ENCODE measurements around the gene NDUFAB1.

The NDUFAB1 gene

DNA sequence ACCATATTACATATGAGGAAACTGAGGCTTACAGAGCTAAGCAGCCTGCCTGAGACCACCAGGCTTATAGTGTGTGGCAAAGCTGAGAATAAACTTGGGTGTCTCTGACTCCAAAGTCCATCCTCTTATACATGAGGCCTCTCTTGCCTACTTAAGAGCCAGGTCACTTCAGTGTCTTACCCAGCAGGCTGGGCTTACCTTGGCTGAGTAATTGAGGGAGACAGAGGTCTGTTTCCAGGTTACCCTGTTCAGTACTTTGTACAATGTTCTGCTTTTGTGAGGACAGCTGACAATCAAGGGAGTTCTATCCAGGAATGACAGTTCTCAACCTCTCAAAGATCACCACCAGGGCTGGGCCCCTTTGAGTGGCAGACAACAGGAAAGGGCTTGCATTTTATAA lies 14.4 kb downstream of the NDUFAB1 start:
- no peak overlapping the region for H3K4me3 ChIP-seq (ENCODE audit: low read length)
- DNase-seq (ENCODE audit: low read depth): no peak
- TF ChIP-seq, protein P1, sequence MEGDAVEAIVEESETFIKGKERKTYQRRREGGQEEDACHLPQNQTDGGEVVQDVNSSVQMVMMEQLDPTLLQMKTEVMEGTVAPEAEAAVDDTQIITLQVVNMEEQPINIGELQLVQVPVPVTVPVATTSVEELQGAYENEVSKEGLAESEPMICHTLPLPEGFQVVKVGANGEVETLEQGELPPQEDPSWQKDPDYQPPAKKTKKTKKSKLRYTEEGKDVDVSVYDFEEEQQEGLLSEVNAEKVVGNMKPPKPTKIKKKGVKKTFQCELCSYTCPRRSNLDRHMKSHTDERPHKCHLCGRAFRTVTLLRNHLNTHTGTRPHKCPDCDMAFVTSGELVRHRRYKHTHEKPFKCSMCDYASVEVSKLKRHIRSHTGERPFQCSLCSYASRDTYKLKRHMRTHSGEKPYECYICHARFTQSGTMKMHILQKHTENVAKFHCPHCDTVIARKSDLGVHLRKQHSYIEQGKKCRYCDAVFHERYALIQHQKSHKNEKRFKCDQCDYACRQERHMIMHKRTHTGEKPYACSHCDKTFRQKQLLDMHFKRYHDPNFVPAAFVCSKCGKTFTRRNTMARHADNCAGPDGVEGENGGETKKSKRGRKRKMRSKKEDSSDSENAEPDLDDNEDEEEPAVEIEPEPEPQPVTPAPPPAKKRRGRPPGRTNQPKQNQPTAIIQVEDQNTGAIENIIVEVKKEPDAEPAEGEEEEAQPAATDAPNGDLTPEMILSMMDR (conservative IDR thresholded peaks at IDR 0.05; ENCODE audit: low read depth, low read length): no peak

DNA sequence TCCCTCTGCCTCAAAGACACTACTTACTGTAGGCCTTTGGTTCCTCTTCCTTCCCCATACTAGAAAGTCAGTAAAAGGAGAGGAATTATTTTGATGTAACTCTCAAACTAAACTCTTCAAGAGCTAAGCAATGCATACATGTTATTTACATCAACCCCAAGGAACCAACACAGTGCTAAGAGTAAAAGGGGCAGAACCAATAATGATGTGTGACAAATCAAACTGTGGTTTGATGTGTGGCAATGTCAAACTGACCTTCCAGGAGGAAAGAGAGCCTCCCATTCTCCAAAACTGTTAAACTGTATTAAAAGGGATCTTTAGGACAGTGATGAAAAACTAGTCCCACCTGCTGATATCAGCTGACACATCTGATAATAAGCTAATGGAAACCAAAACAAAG lies 15.7 kb downstream of the NDUFAB1 start:
- H3K4me3 ChIP-seq (ENCODE audit: low read length): no peak overlapping the region
- DNase-seq (ENCODE audit: low read depth): no peak
- TF ChIP-seq, protein P1 (conservative IDR thresholded peaks at IDR 0.05; ENCODE audit: low read depth, low read length): no peak

DNA sequence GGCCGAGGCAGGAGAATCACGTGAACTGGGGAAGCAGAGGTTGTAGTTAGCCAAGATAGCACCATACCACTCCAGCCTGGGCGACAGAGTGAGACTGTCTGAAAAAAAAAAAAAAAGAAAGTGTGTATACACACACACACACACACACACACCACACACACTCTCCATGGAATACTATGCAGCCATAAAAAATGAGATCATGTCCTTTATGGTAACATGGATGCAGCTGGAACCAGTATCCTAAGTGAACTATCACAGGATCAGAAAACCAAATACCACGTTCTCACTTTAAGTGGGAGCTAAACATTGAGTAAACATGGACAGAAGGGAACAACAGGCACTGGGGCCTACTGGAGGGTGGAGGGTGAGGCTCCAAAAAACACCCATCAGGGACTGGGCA lies 16.7 kb downstream of the NDUFAB1 start:
- H3K4me3 ChIP-seq (ENCODE audit: low read length): no peak overlapping the region
- TF ChIP-seq, protein P1 (conservative IDR thresholded peaks at IDR 0.05; ENCODE audit: low read depth, low read length): no peak
- DNase-seq (ENCODE audit: low read depth): no peak

DNA sequence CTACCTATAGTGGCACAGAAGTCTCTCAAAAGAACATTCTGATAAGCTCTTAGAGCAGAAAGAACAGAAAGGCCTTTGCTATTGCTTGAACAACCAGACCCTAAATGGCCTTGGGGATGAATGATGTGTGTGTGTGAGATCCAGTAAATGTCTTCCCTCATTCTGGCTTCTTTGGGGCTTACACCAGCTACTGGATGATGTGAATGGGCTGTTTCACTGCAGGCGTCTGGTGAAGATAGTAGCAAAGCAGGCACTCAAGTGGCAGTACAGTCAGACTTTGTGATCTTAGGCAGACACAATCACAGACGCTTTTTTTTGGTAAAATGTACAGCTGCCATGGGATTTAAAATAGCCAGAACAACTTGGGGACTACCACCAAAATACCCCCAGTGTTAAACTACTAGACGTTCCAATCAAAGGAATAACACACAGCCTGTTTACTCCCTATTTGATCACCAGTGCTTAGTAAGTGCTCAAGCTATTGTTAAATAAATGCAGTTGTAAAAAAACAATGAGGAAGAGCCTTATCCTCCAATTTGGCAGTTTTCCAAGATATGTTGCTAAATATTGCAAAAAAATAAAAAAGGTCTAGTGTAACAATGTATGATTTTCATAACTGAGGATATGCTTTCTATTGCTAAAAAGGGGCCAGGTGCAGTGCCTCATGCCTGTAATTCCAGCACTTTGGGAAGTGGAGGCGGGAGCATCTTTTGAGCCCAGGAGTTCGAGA lies 17.9 kb downstream of the NDUFAB1 start:
- no peak for DNase-seq (ENCODE audit: low read depth)
- TF ChIP-seq, protein P1 (conservative IDR thresholded peaks at IDR 0.05; ENCODE audit: low read depth, low read length): no peak
- no peak overlapping the region for H3K4me3 ChIP-seq (ENCODE audit: low read length)

DNA sequence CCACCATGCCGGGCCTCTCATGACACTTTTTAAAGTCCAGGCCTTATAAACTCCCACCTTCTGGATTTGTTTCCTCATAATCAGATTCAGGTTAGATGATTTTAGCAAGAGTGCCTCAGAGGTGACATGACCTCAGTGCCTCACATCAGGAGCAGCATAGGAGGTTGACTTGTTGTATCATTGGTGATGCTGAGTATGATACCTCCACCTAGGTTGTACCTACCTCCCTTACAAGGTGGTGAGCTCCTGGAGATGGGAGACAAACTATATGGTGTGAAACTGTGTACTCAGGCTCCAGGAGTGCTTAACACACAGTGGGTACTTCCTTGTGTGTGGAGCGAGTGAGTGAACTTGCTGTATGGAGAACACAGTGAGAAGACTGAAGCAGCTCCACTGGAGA lies 18.6 kb downstream of the NDUFAB1 start:
- TF ChIP-seq, protein P1 (conservative IDR thresholded peaks at IDR 0.05; ENCODE audit: low read depth, low read length): no peak

DNA sequence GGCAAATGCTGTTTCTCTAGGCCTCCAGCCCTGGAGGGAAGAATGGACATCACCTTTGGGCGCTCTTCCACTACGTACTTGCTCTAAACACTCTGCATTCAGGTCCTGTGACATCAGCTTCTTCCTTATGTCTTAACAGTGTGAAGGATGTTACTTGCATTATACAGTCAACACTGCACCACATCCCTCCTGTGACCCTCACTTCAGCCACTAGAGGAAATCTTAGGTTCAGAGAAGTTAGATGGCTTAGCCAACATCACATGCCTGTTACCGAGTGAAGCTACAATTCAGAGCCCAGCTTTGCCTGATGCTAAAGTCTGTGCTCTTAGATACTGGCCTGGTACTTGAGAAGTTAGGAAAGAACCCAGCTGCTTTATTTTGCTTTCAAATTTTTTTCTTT lies 20.3 kb downstream of the NDUFAB1 start:
- TF ChIP-seq, protein P1 (conservative IDR thresholded peaks at IDR 0.05; ENCODE audit: low read depth, low read length): no peak

More for the DNA sequence above, 18.6 kb downstream of the NDUFAB1 start:
- H3K4me3 ChIP-seq (ENCODE audit: low read length): no peak overlapping the region
- no peak for DNase-seq (ENCODE audit: low read depth)

DNA sequence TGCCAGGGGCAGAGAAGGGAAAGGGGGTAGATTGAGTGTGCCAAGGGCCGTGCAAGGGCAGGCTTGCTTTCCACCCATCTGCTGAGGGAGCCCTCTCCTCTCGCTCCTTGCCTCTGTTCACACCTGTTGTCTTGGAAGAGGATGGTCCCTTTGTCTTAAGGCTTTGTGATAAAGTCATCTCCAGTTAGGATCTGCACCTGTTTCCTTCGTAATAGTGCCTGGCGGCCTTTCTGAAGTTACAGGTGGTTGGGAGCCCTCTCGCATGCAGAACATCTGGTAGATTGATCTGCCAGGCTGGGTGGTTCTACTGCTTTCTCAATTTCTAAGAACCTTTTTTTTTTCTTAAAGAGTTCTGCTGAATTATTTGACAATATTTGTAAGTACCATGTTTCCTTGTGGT lies 22.3 kb downstream of the NDUFAB1 start:
- H3K4me3 ChIP-seq (ENCODE audit: low read length): no peak overlapping the region
- TF ChIP-seq, protein P1 (conservative IDR thresholded peaks at IDR 0.05; ENCODE audit: low read depth, low read length): no peak
- no peak for DNase-seq (ENCODE audit: low read depth)

More for the DNA sequence above, 20.3 kb downstream of the NDUFAB1 start:
- no peak for DNase-seq (ENCODE audit: low read depth)
- no peak overlapping the region for H3K4me3 ChIP-seq (ENCODE audit: low read length)
